ENCODE measurements around the gene DEXI.
A peak's percentile ranks its signal among the peaks of the same experiment; 100 is the strongest.
"Not testable (repeated sequence)": the region's sequence is repeated elsewhere in the genome, so short reads cannot be mapped to it uniquely, and the experiment has no call there.

Gene DEXI

GRCh38 chr16:10940501-10941079, 1.7 kb downstream of the DEXI start:
- no peak for DNase-seq

- DNase-seq, result no peak
Measured at GRCh38 chr16:10939649-10940234, 2.5 kb downstream of the DEXI start.

- no peak for DNase-seq
Measured at GRCh38 chr16:10938796-10939648, 3.2 kb downstream of the DEXI start.

GRCh38 chr16:10938321-10938720, 3.9 kb downstream of the DEXI start:
- peak in 1 of 2 experiments; percentile 43 for DNase-seq

GRCh38 chr16:10937068-10937859, 5.0 kb downstream of the DEXI start:
- DNase-seq, result no peak

GRCh38 chr16:10936272-10936984, 5.8 kb downstream of the DEXI start:
- DNase-seq, result no peak

- DNase-seq, result no peak
Measured at GRCh38 chr16:10935226-10935915, 6.9 kb downstream of the DEXI start.

GRCh38 chr16:10934325-10935107, 7.8 kb downstream of the DEXI start:
- no peak for DNase-seq

GRCh38 chr16:10933865-10934264, 8.4 kb downstream of the DEXI start:
- no peak for DNase-seq

GRCh38 chr16:10932959-10933710, 9.1 kb downstream of the DEXI start:
- no peak for DNase-seq

- no peak for DNase-seq
Measured at GRCh38 chr16:10931977-10932632, 10.2 kb downstream of the DEXI start.

GRCh38 chr16:10931134-10931533, 11.1 kb downstream of the DEXI start:
- no peak for DNase-seq

- no peak for DNase-seq
Measured at GRCh38 chr16:10930755-10931093, 11.5 kb downstream of the DEXI start.

- no peak for DNase-seq
Measured at GRCh38 chr16:10929853-10930754, 12.2 kb downstream of the DEXI start.

- not testable (repeated sequence) for DNase-seq
Measured at GRCh38 chr16:10929097-10929496, 13.2 kb downstream of the DEXI start.

- DNase-seq, result no peak
Measured at GRCh38 chr16:10927497-10928112, 14.7 kb downstream of the DEXI start.

- DNase-seq, result no peak
Measured at GRCh38 chr16:10926867-10927266, 15.4 kb downstream of the DEXI start.

GRCh38 chr16:10926094-10926493, 16.2 kb downstream of the DEXI start:
- no peak for DNase-seq
